ENCODE data around the gene SPATA31C1.
A peak's percentile ranks its signal among the peaks of the same experiment; 100 is the strongest.
"Not testable (repeated sequence)": the region's sequence is repeated elsewhere in the genome, so short reads cannot be mapped to it uniquely, and the experiment has no call there.

The SPATA31C1 gene

GRCh38 chr9:87887661-87888480 lies 29.9 kb upstream of the SPATA31C1 start:
- DNase-seq = no peak

DNA sequence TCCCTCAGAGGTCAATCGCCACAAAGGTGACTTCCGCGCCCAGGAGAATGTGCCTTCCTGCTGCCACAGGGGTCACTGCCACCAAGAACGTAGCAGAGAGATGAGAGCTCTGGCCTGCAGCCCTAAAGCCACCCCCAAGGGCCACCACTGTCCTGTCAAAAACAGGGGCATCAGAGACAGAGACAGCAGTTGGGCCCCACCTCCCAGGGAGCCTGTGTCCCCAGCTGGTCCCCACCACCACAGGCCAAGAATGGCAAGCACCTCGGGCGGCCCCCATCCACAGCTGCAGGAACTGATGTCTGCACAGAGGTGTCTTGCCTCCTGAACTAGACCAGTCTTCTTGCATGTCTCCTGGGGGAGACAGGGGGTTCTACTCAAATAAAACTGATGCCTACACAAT lies 29.3 kb upstream of the SPATA31C1 start:
- no peak for DNase-seq

- DNase-seq = no peak
Measured at GRCh38 chr9:87889065-87889881, 28.5 kb upstream of the SPATA31C1 start.

GRCh38 chr9:87889882-87890252 lies 27.9 kb upstream of the SPATA31C1 start:
- DNase-seq = no peak

DNA sequence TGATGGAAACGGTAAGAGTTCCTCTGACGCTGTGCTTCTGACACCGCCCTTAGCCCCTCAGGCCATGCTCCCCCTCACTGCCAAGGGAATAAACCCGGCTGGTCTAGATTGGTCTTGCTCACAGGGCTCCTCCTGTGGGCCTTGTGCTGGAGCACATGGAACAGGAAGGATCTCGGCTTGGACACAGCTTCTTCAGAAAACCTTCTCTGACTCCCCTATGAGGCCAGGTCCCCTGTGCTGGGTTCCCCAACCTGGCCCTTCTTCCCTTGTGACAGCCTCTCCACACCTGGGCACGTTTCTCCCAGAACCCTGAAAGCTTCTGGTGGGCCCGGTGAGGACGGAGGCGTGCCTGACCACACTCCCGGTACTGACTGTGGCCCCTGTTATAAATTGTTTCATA lies 26.9 kb upstream of the SPATA31C1 start:
- DNase-seq = no peak

DNA sequence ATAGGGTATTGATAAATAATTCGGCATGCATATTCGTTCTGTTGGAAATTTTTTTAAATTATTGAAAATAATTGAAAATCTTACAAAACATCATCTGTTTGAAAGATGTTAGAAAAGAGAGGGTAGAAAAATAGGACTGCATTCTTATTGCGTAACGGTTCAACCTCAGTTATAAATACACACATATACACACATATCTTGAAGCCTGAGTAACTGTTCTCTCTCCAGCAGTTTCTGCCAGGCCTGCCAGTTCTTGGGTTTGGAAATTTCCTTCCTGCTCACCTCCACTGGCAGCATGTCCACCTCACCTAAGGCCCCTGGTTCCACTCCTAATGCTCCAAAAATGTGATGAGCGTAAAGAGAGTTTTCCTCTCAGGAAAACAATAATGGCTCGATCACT lies 26.0 kb upstream of the SPATA31C1 start:
- DNase-seq = no peak

- no peak for DNase-seq
Measured at GRCh38 chr9:87892956-87893355, 24.8 kb upstream of the SPATA31C1 start.

DNA sequence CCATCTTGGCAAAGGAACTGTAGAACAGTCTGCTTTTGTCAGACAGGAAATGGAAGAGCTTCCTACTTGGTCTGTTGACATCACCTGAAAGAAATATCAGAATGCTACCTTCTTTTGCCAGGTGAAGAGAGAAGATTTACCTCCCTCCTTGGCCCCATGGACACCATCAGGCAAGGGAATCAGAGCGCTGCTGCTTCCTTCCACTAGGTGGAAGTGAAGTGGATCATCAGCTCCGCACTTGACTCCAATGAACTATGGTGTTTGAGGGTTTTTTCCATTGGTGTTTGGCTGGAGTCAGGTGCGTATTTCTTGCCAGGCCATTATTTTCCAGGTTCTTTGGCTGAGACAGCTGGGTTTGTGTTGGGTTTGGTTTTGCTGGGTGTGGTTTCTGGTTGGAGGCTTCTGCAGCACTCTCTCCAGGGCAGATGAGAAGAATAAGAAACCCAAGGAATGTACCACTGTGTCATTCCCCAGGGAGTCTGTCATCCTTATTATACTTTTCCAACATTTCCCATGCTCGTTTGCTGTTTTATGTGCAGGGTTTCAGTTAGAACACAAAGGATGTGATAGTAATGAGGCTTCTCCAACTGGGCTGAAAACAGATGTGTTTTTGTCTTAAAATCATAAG lies 22.6 kb upstream of the SPATA31C1 start:
- DNase-seq = no peak

DNA sequence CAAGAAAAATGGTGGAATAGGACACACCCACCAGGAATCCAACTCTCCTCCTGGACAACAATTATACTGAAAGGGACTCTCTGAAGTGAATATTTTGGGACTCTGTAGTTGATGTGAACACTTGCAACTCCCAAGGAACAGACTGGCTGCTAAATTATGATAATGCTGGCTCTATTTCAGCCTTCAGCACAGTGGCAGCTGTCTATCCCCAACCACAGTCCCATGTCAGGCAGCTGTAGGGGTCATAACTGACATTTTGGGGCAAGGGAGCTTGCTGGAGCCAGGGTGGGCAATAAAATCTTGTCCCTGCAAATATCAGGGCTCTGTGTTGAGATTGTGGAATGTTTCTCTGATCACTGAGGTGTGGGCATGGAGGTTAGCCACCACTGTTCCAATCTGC lies 20.9 kb upstream of the SPATA31C1 start:
- DNase-seq = no peak

DNA sequence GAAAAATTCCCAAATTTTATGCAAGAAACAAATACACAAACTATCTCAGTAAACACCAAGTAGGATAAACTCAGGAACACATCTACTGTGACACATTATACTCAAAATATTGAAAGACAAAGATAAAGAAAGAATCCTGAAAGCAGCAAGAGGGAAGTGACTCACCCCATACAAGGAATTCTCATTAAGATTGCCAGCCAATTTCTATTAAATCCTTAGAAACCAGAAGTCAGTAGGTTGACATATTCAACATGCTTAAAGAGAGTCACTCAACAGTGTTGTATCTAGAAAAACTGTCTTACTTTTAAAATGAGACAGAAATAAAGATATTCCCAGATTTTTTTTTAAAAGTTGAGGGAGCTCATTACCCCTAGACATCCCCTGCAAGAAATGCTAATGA lies 19.6 kb upstream of the SPATA31C1 start:
- no peak for DNase-seq

DNA sequence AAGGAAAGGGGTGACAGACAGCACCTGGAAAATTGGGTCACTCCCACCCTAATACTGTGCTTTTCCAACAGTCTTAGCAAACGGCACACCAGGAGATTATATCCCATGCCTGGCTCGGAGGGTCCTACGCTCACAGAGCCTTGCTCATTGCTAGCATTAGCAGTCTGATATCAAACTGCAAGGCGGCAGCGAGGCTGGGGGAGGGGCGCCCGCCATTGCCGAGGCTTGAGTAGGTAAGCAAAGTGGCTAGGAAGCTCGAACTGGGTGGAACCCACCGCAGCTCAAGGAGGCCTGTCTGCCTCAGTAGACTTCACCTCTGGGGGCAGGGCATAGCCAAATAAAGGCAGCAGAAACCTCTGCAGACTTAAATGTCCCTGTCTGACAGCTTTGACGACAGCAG lies 15.4 kb upstream of the SPATA31C1 start:
- DNase-seq = not testable (repeated sequence)

DNA sequence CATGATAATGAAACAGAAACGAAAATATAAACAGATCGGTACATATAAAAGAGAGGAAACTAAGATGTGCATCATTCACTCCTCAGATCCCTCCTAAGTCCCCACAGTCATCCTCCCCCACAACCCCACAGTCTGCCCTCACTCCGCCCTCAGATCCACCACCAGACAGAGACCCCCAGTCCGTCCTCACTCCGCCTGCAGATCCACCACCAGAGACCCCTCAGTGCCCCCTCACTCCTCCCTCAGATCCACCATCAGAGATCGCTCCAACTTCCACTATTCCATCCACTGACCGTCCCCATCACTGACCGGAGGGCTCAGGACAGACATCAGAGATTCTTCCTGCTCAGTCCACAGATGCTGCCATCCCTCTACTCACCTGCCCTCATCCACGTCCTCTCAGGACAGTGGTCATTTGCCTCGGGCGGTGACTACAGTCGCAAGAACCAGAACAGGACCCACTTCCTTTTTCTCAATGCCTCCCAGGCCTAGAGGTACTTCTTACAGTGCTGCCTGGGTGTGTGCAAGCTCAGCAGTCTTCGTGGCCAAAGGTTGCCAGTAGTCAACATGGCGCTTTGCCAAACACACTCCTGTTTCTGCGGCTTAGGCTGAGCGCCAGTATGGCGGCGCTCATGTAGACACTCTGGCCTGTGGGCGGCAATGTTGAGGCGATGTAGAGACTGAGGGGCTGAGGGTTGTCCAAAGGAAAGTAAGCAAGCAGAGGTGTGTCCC lies 8.3 kb upstream of the SPATA31C1 start:
- no peak for DNase-seq

DNA sequence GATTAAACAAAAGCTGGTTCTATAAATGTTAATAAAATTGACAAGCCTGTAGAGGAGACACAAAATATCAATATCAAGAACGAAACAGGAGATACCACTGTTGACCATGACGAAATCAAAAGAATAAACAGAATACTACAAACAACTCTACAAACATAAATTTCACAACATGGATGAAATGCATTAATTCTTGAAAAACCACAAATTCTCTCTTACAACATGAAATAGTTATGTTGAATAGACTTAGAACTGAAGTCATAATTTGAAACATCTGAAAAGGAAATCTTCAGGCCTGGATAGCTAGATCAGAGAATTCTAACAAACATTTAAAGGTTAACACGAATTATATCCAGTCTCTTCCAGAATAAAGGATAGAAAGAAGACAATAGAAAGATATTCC lies 6.9 kb upstream of the SPATA31C1 start:
- DNase-seq = no peak

DNA sequence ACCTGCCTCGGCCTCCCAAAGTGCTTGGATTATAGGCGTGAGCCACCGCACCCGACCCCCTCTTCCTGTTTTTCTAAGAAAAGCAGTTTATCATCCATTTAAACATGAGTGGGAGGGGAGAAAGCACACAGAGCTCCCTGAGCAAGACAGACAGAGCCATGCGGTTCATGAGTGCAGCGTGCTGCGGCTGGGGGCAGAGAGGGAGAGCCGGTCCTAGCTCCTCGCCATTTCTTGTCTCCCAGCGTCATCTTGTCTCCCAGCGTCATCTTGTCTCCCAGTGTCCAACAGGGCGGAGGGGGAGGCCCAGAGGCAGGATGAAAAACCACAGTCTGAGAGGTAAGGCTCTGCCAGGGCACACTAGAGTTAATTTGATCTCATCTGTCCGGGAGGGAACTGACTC lies 1.3 kb downstream of the SPATA31C1 start:
- not testable (repeated sequence) for DNase-seq

- DNase-seq = not testable (repeated sequence)
Measured at GRCh38 chr9:87921561-87921960, 3.8 kb downstream of the SPATA31C1 start.

DNA sequence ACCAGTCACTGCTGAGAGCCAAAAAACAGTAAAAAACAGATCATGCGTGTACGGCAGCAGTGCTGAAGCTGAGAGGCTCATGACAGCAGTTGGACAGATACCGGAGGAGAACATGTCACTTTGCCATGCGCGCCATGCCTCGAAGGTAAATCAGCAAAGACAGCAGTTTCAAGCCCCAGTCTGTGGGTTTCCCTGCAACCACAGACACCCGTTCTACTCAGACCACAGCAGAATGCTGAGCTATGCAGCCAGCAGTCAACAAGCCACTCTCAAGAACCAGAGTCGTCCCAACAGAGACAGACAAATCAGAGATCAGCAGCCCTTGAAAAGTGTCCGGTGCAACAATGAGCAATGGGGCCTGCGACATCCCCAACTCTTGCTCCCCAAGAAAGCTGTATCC lies 5.2 kb downstream of the SPATA31C1 start:
- DNase-seq = peak; percentile 17

- DNase-seq = not testable (repeated sequence)
Measured at GRCh38 chr9:87924851-87925250, 7.1 kb downstream of the SPATA31C1 start.

- DNase-seq = not testable (repeated sequence)
Measured at GRCh38 chr9:87929152-87929551, 11.4 kb downstream of the SPATA31C1 start.

- not testable (repeated sequence) for DNase-seq
Measured at GRCh38 chr9:87934444-87934843, 16.7 kb downstream of the SPATA31C1 start.

DNA sequence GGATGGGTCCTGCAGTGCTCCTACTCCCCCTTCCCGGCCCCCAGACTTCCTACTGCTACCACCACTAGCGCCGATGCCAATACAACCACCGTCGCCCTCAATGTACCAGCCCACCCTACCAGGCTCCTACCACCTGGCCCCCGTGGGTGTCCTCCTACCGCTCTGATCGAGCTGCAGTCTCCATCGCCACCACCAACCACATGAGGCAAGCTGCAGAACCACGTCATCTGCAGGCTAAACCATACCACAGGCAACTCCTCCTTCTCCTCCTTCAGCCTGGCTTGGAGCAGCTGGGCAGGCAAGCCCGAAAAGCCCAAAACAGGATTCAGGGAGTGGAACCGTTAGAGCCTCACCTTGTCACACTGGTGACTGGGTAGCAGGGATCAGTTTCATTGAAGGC lies 19.6 kb downstream of the SPATA31C1 start:
- DNase-seq = not testable (repeated sequence)

- DNase-seq = not testable (repeated sequence)
Measured at GRCh38 chr9:87937918-87938317, 20.2 kb downstream of the SPATA31C1 start.

GRCh38 chr9:87938336-87938735 lies 20.6 kb downstream of the SPATA31C1 start:
- DNase-seq = not testable (repeated sequence)

DNA sequence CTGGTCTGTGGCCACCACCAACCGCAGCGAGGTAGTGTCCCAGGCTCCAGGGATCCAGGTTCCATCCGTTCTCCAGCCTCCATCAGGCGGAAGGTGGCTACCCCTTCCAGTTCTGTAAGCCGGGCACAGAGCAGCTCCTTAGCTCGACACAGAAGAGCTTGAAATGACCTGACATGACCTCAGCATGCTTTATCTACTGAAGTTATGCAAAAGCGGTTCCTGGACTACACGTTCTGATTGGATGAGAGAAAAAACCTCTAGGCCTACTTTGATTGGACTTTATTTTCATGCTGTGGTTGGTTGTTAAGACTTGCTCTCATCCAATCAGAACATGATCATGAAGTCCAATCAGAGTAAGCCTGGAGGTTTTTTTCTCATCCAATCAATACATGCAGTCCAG lies 21.3 kb downstream of the SPATA31C1 start:
- not testable (repeated sequence) for DNase-seq
